ENCODE measurements around the gene RPL23.
A peak's percentile ranks its signal among the peaks of the same experiment; 100 is the strongest.
"Not testable (repeated sequence)": the region's sequence is repeated elsewhere in the genome, so short reads cannot be mapped to it uniquely, and the experiment has no call there.

Gene RPL23

GRCh38 chr17:38867179-38867967, 13.9 kb upstream of the RPL23 start:
- peak; percentile 86 for DNase-seq

GRCh38 chr17:38864636-38865398, 11.3 kb upstream of the RPL23 start:
- DNase-seq = no peak

GRCh38 chr17:38861399-38861843, 7.9 kb upstream of the RPL23 start:
- peak; percentile 52 for DNase-seq

- no peak for DNase-seq
Measured at GRCh38 chr17:38857271-38857670, 3.8 kb upstream of the RPL23 start.

GRCh38 chr17:38855101-38855714, 1.7 kb upstream of the RPL23 start:
- not testable (repeated sequence) for DNase-seq

GRCh38 chr17:38852771-38853291, 690 bp downstream of the RPL23 start:
- no peak for DNase-seq

GRCh38 chr17:38851434-38851833, 2.1 kb downstream of the RPL23 start:
- DNase-seq = no peak

GRCh38 chr17:38850374-38850773, 3.1 kb downstream of the RPL23 start:
- no peak for DNase-seq

- DNase-seq = no peak
Measured at GRCh38 chr17:38848939-38849605, 4.4 kb downstream of the RPL23 start.

- DNase-seq = no peak
Measured at GRCh38 chr17:38848557-38848891, 5.0 kb downstream of the RPL23 start.

- no peak for DNase-seq
Measured at GRCh38 chr17:38844261-38844757, 9.2 kb downstream of the RPL23 start.

GRCh38 chr17:38825762-38826247, 27.7 kb downstream of the RPL23 start:
- no peak for DNase-seq

- peak; percentile 97 for DNase-seq
Measured at GRCh38 chr17:38824899-38825761, 28.4 kb downstream of the RPL23 start, which contains the start of gene CWC25. TSS of gene CWC25 (minus strand) at chr17:38825321. CDS start at chr17:38825183, 138 bp downstream.

GRCh38 chr17:38815576-38816193, 37.8 kb downstream of the RPL23 start:
- DNase-seq = peak; percentile 29

- DNase-seq = no peak
Measured at GRCh38 chr17:38809828-38810227, 43.7 kb downstream of the RPL23 start.

- no peak for DNase-seq
Measured at GRCh38 chr17:38800237-38800760, 53.2 kb downstream of the RPL23 start.

- peak; percentile 94 for DNase-seq
Measured at GRCh38 chr17:38799501-38800236, 53.9 kb downstream of the RPL23 start, which contains the start of gene PIP4K2B. TSS of gene PIP4K2B (minus strand) at chr17:38799556. CDS start at chr17:38799424, 132 bp downstream.

- peak; percentile 67 for DNase-seq
Measured at GRCh38 chr17:38798614-38799500, 54.7 kb downstream of the RPL23 start.
